Uterus (tissue), 2 donors: Measurements from ENCODE around the gene KRTAP5-3.

Experiments used
- CTCF ChIP-seq, 4 experiments: fragments of 200-600 bp in 2 of 4; fragments of 450-650 bp in 2 of 4; sonication (generic) in 2 of 4; IDR thresholded peaks; one replicate each; pipeline ENCODE4 v1.5.1; 2016 to 2019; ENCODE audit warnings: antibody characterized with exemption in 4 of 4, mild to moderate bottlenecking in 2 of 4, moderate library complexity in 1 of 4
- POLR2A ChIP-seq, 2 donors: fragments of 450-650 bp; IDR thresholded peaks; one replicate each; pipeline ENCODE4 v1.6.1; 2016; ENCODE audit warnings: antibody characterized with exemption in 2 of 2, mild to moderate bottlenecking in 1 of 2, moderate library complexity in 1 of 2

- TF ChIP-seq CTCF (IDR thresholded peaks at IDR 0.05) (no peak), POLR2A (IDR thresholded peaks at IDR 0.05) (no peak)
These were observed 47.2 kb upstream of the KRTAP5-3 start for GRCh38 chr11:1655168-1656060.
